Endothelial cell of umbilical vein (primary cell): ENCODE data around the gene MADCAM1. TPM values are rescaled to one million over a fixed set of nuclear protein-coding genes. Genes with fewer than 3 reads are reported as not detected.

Source experiments
- BruUV-seq: library from RNA; stranded (reverse); fragments of 400-500 nt; replicated peaks from 2 replicates; lab custom pipeline; 2021; lab: Mats Ljungman, UMichigan
- CTCF ChIA-PET: fragments of 300-600, 350-600 bp; sonication (Branson Sonifier 250); formaldehyde crosslinking; loops from one replicate; lab custom pipeline; 2021; ENCODE audit warnings: antibody characterized with exemption, inconsistent platforms; lab: Charles Lee
- POLR2A ChIA-PET: fragments of 300-600, 350-600 bp; sonication (Branson Sonifier 250); formaldehyde crosslinking; loops from one replicate; lab custom pipeline; 2021; ENCODE audit warnings: antibody characterized with exemption, inconsistent platforms; lab: Charles Lee
- DNase-seq: peaks from one replicate; pipeline ENCODE4 v3.0.0-alpha.2; 2011; ENCODE audit warnings: low read depth, low spot score
- FAIRE-seq: peaks from 2 replicates; lab custom pipeline; 2011; peaks lifted over from hg19 to GRCh38; lab: Jason Lieb, UNC
- H2AFZ ChIP-seq: 2 replicates; pipeline ENCODE4 v1.6.0; 2012; ENCODE audit warnings: low read depth, low read length, control low read depth, inconsistent platforms
- H3K27ac ChIP-seq: 2 replicates; pipeline ENCODE4 v1.5.1; 2011; ENCODE audit warnings: low read depth, mild to moderate bottlenecking, control low read depth, low read length, moderate library complexity; ENCODE audit not compliant: insufficient read depth
- H3K27me3 ChIP-seq, 2 experiments: 2 replicates each; pipeline versions ENCODE4 v1.6.0 to v1.6.1; 2011; ENCODE audit warnings: low read length in 2 of 2, mixed read lengths in 1 of 2; ENCODE audit not compliant: control insufficient read depth in 2 of 2, insufficient read depth in 2 of 2
- H3K36me3 ChIP-seq, 2 experiments: 2 replicates in 1 of 2; 3 replicates in 1 of 2; pipeline ENCODE4 v1.5.1; 2011; ENCODE audit warnings: low read length in 2 of 2, mild to moderate bottlenecking in 1 of 2, moderate library complexity in 1 of 2; ENCODE audit not compliant: control insufficient read depth in 2 of 2, insufficient read depth in 2 of 2; ENCODE audit errors: extremely low read depth in 1 of 2
- H3K4me1 ChIP-seq: 3 replicates; pipeline ENCODE4 v1.5.1; 2011; ENCODE audit warnings: mild to moderate bottlenecking, low read length; ENCODE audit not compliant: control insufficient read depth, insufficient read depth; ENCODE audit errors: extremely low read depth
- H3K4me2 ChIP-seq: 2 replicates; pipeline ENCODE4 v1.6.1; 2011; ENCODE audit warnings: low read length, control low read depth, mixed read lengths; ENCODE audit not compliant: insufficient read depth
- H3K4me3 ChIP-seq, 3 experiments: fragments of 200-600 bp in 1 of 3; sonication (generic), shearing (Covaris generic) in 1 of 3; replicated peaks in 1 of 3; 2 replicates each; pipeline ENCODE4 v1.5.1; 2011 to 2016; ENCODE audit warnings: control low read depth in 3 of 3, low read length in 3 of 3, mild to moderate bottlenecking in 2 of 3, inconsistent platforms in 1 of 3, low read depth in 1 of 3, moderate library complexity in 1 of 3; ENCODE audit not compliant: insufficient read depth in 1 of 3
- H3K79me2 ChIP-seq: 2 replicates; pipeline ENCODE4 v1.6.0; 2012; ENCODE audit warnings: low read length, inconsistent platforms; ENCODE audit not compliant: control insufficient read depth, insufficient read depth
- H3K9ac ChIP-seq: replicated peaks from 2 replicates; pipeline ENCODE3; 2011; ENCODE audit warnings: low read length, control low read depth; ENCODE audit not compliant: insufficient read depth; ENCODE audit errors: extremely low read depth
- H3K9me1 ChIP-seq: replicated peaks from 3 replicates; pipeline ENCODE4 v1.6.0; 2011; ENCODE audit warnings: mild to moderate bottlenecking, low read length; ENCODE audit not compliant: control insufficient read depth, insufficient read depth; ENCODE audit errors: extremely low read depth
- H3K9me3 ChIP-seq: replicated peaks from 2 replicates; pipeline ENCODE4 v1.5.1; 2012; ENCODE audit warnings: low read length, inconsistent platforms; ENCODE audit not compliant: control insufficient read depth, insufficient read depth
- H4K20me1 ChIP-seq: replicated peaks from 2 replicates; pipeline ENCODE3; 2011; ENCODE audit warnings: mild to moderate bottlenecking, low read length; ENCODE audit not compliant: control insufficient read depth, insufficient read depth; ENCODE audit errors: extremely low read depth
- CTCF ChIP-seq, 2 donors: IDR thresholded peaks; 1 replicate in 1 of 2; 2 replicates in 1 of 2; pipeline ENCODE4 v1.5.1; 2011; ENCODE audit warnings: low read length in 2 of 2, mild to moderate bottlenecking in 2 of 2, moderate library complexity in 2 of 2, control low read depth in 1 of 2, inconsistent platforms in 1 of 2, low read depth in 1 of 2; ENCODE audit not compliant: insufficient read depth in 1 of 2; ENCODE audit errors: extremely low read depth in 1 of 2
- EZH2 ChIP-seq: IDR thresholded peaks from 2 replicates; pipeline ENCODE4 v1.6.1; 2012; ENCODE audit warnings: borderline replicate concordance, low read depth, mild to moderate bottlenecking, moderate library complexity, low read length, inconsistent platforms; ENCODE audit not compliant: severe bottlenecking
- FOS ChIP-seq: IDR thresholded peaks from 2 replicates; pipeline ENCODE4 v1.6.1; 2011; ENCODE audit warnings: mild to moderate bottlenecking, low read length, moderate library complexity, borderline replicate concordance; ENCODE audit not compliant: insufficient read depth
- GATA2 ChIP-seq: IDR thresholded peaks from 2 replicates; pipeline ENCODE4 v1.7.0; 2011; ENCODE audit warnings: low read depth, mild to moderate bottlenecking, moderate library complexity, mixed read lengths, low read length; ENCODE audit not compliant: insufficient read length, insufficient read depth
- JUN ChIP-seq: IDR thresholded peaks from 2 replicates; pipeline ENCODE4 v1.6.1; 2011; ENCODE audit warnings: borderline replicate concordance, low read depth; ENCODE audit not compliant: insufficient read length, insufficient read depth
- MAX ChIP-seq: IDR thresholded peaks from 2 replicates; pipeline ENCODE4 v1.6.1; 2011; ENCODE audit not compliant: insufficient read depth, insufficient read length
- MYC ChIP-seq: IDR thresholded peaks from one replicate; pipeline ENCODE4 v1.6.1; 2011; ENCODE audit warnings: mild to moderate bottlenecking, low read depth, low read length
- POLR2A ChIP-seq: IDR thresholded peaks from 2 replicates; pipeline ENCODE4 v1.6.1; 2012; ENCODE audit warnings: low read depth, mild to moderate bottlenecking, control low read depth, low read length
- POLR2AphosphoS5 ChIP-seq: IDR thresholded peaks from 2 replicates; pipeline ENCODE4 v1.6.1; 2012; ENCODE audit warnings: low read depth, mild to moderate bottlenecking, control low read depth, low read length, moderate library complexity; ENCODE audit not compliant: insufficient read depth
- dilution Hi-C: fragments of 300-500 bp; cut with MboI; formaldehyde crosslinking; loops from one replicate; pipeline ENCODE4 v1.15.0; 2019; ENCODE audit warnings: low sequenced_read_pairs; ENCODE audit not compliant: extremely low pct_ligation_motif_present
- intact Hi-C: fragments of 100-400 bp; cut with micrococcal nuclease; formaldehyde crosslinking; loops from one replicate; pipeline ENCODE4 v1.10.0; 2022
- polyA plus RNA-seq, 4 experiments: library from polyadenylated mRNA; depleted of rRNA in 3 of 4; stranded (reverse) in 3 of 4; unstranded in 1 of 4; fragments of >200 nt; gene quantifications; 2 replicates each; pipeline versions ENCODE4 v1.2.1 to v1.2.3, GENCODE V29; 2011 to 2012; ENCODE audit warnings: missing spikeins in 1 of 4
- total RNA-seq: library from RNA; stranded (reverse); gene quantifications from 2 replicates; pipeline ENCODE4 v1.2.3, GENCODE V29; 2021

The MADCAM1 gene
- total and polyA plus RNA-seq, 2 donors (not counting 3 experiments of a cell fraction or from before 2014, with no cell fraction given), result 0.07 to 0.31 TPM

GRCh38 chr19:519449-519865 is 23.2 kb downstream of the MADCAM1 start:
- Histone ChIP-seq H3K27me3 (no peaks in the 10 kb centered on the region), H3K9me3 (no peaks in the 10 kb centered on the region), H2AFZ (no peak overlapping the region), H3K4me2 (no peak overlapping the region), H3K4me3 (no peak overlapping the region), H3K36me3 (no peaks in the 10 kb centered on the region), H4K20me1 (no peaks in the 10 kb centered on the region), H3K9ac (no peak overlapping the region), H3K9me1 (no peaks in the 10 kb centered on the region), H3K4me1 (no peaks in the 10 kb centered on the region), H3K27ac (no peak overlapping the region), H3K79me2 (no peaks in the 10 kb centered on the region)
- BruUV-seq, result no TSS peak
- CTCF ChIA-PET, result no interaction called here
- intact Hi-C loops (no loop called here), dilution Hi-C loops (no loop called here)
- POLR2A ChIA-PET, result no interaction called here
- DNase-seq (no peak), FAIRE-seq (no peak)
- TF ChIP-seq JUN (no peak), MYC (no peak), GATA2 (no peak), EZH2 (no peak), MAX (no peak), FOS (no peak), POLR2AphosphoS5 (no peak), POLR2A (no peak), CTCF (IDR thresholded peaks at IDR 0.05; ENCODE audit: extremely low read depth in 1 of 2, insufficient read depth in 1 of 2, low read depth in 1 of 2, low read length in 2 of 2) (no peak)
